Measurements from ENCODE around the gene SPRY2. TPM values are rescaled to one million over a fixed set of nuclear protein-coding genes. Genes with fewer than 3 reads are reported as not detected.
A peak's percentile ranks its signal among the peaks of the same experiment; 100 is the strongest.

The SPRY2 gene, protein sequence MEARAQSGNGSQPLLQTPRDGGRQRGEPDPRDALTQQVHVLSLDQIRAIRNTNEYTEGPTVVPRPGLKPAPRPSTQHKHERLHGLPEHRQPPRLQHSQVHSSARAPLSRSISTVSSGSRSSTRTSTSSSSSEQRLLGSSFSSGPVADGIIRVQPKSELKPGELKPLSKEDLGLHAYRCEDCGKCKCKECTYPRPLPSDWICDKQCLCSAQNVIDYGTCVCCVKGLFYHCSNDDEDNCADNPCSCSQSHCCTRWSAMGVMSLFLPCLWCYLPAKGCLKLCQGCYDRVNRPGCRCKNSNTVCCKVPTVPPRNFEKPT
- 10 to 100 TPM in 5 of 8 experiments, 1 to 10 TPM in 3; 3.3 to 30.2 (median 18.3) TPM for total RNA-seq

DNA sequence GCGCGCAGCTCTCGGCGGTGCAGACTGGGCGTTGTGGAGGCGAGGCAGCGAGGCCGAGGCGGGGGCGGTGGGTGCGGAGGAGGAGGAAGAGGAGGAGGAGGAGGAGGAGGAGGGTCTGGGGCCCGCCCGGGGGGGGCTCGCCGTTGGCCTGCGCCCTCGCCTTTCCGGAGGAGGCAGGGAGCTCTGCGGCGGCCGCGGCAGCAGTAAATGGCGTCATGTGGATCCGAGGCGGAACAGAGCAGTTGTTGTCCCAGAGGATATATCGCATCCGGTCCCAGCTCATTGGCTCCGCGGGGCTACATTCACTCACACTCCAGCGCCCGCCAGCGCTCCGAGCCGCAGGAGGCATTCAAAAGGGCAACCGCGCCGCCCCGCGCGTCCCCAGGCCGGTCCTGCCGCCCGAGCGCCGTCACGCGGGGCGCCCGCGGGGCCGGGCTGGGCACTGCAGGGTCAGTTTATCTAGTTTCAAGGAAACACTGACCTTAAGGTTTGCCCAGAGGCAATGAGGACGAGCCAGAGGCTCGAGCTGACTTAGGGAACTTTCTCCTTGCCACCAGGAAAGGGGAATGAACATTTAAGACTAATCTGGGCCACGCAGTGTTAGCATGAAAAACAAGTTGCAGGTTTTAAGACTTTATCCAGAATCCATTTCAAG lies at the start of gene SPRY2:
SPRY2 (minus strand) TSS at position 26 of the 655 bp plus-strand sequence. CDS start 3,421 bp downstream, outside the sequence.
- in situ Hi-C loops (cut with MboI; ENCODE audit: low pct_unique_long_range_greater_than_20kb in 2 of 9, low sequenced_read_pairs in 9 of 9, unreplicated experiment in 9 of 9), result no loop called here
- Histone ChIP-seq H3K4me1 (replicated peaks in 1 of 2) (peaks cover 3 to 8% of the 10 kb centered on the region in 2 donors), H3K27ac (peak within 1 kb of the TSS; percentile 90 to 91), H3K4me3 (peak within 1 kb of the TSS; percentile 63 to 98 (median 66))
- ATAC-seq (replicated peaks in 6 of 8), result peak; percentile 71 to 86 (median 80)
- 0% methylated on average over 1 to 2 of the region's 54 CpGs; no CpG with 5 or more reads in 7 of the 10 experiments for WGBS, 10 experiments

DNA sequence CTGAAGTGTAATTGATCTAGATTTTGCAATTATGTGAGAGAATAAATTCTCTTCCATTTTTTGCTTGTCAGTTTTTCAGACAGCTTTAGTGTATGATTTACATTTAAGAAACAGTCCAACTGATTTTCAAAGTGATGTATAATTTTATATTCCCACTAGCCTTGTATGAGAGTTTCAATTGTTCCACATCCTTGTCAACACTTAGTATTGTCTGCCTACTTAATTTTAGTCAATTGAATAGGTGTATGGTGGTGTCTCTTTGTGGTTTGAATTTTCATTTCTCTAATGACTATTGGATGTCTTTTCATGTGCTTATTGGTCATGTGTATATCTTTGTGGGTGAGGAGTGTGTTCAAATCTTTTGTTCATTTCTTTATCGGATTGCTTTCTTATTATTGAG lies 49.4 kb upstream of the SPRY2 start:
- ATAC-seq (replicated peaks in 6 of 8), result no peak
- Histone ChIP-seq H3K4me3 (no peak overlapping the region), H3K27ac (no peak overlapping the region), H3K4me1 (replicated peaks in 1 of 2) (no peaks in the 10 kb centered on the region)
- in situ Hi-C loops (cut with MboI; ENCODE audit: low pct_unique_long_range_greater_than_20kb in 2 of 9, low sequenced_read_pairs in 9 of 9, unreplicated experiment in 9 of 9), result no loop called here
- 0 to 100% (median 83%) methylated on average over 1 of the region's 1 CpG; no CpG with 5 or more reads in 1 of the 10 experiments for WGBS, 10 experiments

DNA sequence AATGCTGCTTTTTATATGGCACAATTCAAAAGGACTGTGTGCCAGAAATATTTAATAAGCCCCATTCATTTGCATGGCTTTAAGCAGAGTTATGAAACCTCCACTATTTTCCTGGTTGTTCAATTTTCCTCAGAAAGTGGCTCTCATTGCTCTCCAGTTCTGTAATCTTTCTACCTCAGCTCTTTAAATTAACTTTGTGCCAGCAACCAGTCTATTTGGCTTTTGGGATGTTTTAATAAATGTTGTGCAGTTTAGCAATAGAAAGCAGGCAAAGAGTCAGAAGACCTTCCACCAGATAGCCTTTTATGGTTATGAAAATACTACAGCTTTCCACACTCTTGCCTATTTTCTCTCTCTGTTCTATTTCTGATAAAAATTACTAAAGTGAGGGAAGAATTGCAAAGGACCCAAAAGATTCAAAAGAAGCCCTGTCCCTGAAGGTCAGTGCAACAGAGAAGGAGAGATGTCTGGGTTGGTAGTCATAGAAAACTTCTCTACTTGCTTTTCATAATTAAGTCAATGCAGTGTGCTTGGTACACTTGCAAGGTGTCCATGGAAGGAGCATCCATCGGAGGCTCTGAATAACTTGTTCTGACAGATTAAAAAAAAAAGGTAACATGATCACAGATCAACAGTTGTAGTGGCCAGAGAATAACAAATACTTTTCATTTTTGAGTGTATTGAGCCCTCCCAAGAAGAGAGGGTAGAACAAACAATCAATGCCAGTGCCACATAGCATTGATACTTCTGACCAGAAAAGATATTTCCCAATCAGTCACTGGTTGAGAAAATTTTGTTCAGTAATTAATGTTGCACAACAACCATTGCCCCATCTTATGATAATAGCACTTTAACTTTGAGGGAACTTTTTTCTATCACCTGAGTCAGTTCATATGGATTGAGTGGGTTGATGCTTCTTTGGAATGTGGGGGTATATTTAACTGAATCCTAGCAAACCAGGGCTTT lies 48.4 kb upstream of the SPRY2 start:
- no peak for ATAC-seq (replicated peaks in 6 of 8)
- H3K4me1 ChIP-seq (replicated peaks in 1 of 2), result no peaks in the 10 kb centered on the region
- H3K4me3 ChIP-seq, result no peak overlapping the region
- in situ Hi-C loops (cut with MboI; ENCODE audit: low pct_unique_long_range_greater_than_20kb in 2 of 9, low sequenced_read_pairs in 9 of 9, unreplicated experiment in 9 of 9), result no loop called here
- H3K27ac ChIP-seq, result no peak overlapping the region
- WGBS, 10 experiments, result 43 to 100% (median 80%) methylated on average over 1 of the region's 1 CpG; no CpG with 5 or more reads in 2 of the 10 experiments

DNA sequence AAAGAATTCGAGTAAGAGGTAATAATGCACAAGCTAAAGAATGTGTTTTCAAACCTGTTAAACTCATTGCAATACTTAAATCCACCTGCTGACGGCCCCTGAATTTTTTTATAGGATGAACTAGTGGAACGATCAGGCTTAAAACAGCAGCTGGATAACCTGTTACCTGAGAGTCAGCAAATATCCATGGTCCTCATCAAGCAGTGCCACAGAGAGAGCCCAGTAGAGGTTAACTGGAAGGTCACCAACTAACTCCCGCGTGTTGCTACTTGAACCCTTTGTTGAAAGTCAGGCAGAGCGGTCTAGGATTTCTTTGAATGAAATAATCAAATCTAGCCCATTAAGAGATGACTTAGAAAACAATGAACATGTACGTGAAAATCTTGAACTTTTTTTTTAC lies 47.6 kb upstream of the SPRY2 start:
- Histone ChIP-seq H3K27ac (no peak overlapping the region), H3K4me3 (no peak overlapping the region), H3K4me1 (replicated peaks in 1 of 2) (no peaks in the 10 kb centered on the region)
- WGBS, 10 experiments, result 32 to 89% (median 77%) methylated on average over 2 to 7 of the region's 7 CpGs
- in situ Hi-C loops (cut with MboI; ENCODE audit: low pct_unique_long_range_greater_than_20kb in 2 of 9, low sequenced_read_pairs in 9 of 9, unreplicated experiment in 9 of 9), result no loop called here
- no peak for ATAC-seq (replicated peaks in 6 of 8)

DNA sequence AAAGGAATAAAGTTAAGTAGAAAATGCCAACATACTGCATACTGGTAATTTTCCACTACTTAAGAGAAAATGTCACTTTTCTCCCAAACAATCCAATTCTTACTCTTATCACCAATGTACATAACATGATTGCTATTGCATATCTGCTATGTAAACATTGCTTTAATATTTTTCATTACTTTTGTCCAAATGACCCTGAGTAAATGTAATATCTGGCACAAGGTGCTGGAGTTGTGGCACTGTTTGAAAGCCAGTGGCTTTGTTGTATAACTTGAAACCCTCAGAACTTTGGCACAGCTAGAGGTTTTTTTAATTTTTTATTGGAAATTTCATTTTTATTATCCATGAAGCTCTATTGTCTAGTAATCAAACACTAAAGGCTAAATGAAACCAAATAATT lies 45.7 kb upstream of the SPRY2 start:
- no peaks in the 10 kb centered on the region for H3K4me1 ChIP-seq (replicated peaks in 1 of 2)
- no peak overlapping the region for H3K27ac ChIP-seq
- H3K4me3 ChIP-seq, result no peak overlapping the region
- ATAC-seq (replicated peaks in 6 of 8), result no peak
- in situ Hi-C loops (cut with MboI; ENCODE audit: low pct_unique_long_range_greater_than_20kb in 2 of 9, low sequenced_read_pairs in 9 of 9, unreplicated experiment in 9 of 9), result no loop called here

DNA sequence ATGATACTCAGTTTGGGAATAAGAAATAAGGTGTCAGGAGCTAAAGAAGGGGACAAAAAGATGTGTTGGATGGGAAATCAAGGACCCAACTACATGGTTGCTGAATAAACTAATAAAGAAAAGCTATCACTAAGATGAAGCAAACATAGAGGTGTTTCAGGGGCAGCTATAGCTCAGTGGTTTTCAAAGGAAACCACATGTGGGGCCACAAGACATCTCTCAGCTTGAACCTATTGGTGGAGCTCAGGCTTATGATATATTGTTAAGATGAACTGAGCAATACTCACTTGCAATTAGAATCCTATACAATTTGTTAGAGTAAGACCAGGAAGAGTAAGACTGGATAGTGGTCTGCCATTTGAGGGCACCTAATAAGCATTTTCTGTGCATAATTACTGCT lies 45.1 kb upstream of the SPRY2 start:
- ATAC-seq (replicated peaks in 6 of 8), result no peak
- Histone ChIP-seq H3K4me3 (no peak overlapping the region), H3K27ac (no peak overlapping the region), H3K4me1 (replicated peaks in 1 of 2) (no peaks in the 10 kb centered on the region)
- in situ Hi-C loops (cut with MboI; ENCODE audit: low pct_unique_long_range_greater_than_20kb in 2 of 9, low sequenced_read_pairs in 9 of 9, unreplicated experiment in 9 of 9), result no loop called here

DNA sequence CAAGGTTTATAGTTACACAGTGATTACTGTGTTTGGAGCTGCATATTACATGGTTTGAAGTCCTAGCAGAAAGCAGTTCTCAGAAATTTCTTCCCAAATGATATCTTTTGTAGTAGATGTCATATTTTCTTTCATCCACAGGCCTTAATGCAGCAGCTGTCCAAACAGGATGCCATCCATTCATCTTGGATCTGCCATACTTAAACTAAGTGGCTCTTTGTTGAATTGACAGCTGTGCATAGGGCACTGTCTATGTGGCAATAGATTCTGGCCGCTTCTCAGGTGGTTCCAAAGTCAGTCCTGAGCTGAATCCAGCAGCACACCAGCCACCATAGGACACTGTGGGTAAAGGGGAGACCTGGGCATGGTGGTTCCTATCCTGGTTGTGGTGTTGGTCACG lies 41.6 kb upstream of the SPRY2 start:
- Histone ChIP-seq H3K27ac (no peak overlapping the region), H3K4me3 (no peak overlapping the region), H3K4me1 (replicated peaks in 1 of 2) (no peaks in the 10 kb centered on the region)
- WGBS, 10 experiments, result 0 to 100% (median 100%) methylated on average over 1 of the region's 2 CpGs; no CpG with 5 or more reads in 4 of the 10 experiments
- in situ Hi-C loops (cut with MboI; ENCODE audit: low pct_unique_long_range_greater_than_20kb in 2 of 9, low sequenced_read_pairs in 9 of 9, unreplicated experiment in 9 of 9), result no loop called here
- ATAC-seq (replicated peaks in 6 of 8), result no peak

DNA sequence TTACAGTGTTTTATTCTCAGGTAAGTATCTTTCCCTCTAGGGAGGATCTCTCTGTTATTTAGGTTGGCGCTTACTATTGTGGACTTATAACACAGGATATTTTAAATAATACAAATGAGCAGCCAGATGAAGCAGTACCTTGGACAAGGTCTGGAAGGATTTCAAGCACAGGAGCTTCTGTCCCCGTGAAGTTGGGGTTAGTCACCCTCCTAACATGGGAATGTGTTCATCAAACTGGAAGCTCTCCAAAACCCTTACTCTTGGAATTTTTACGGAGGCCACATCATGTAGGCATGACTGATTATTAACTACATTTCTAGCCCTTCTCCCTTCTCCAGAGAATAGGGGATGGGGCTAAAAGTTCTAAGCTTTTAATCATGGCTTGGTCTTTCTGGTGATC lies 38.3 kb upstream of the SPRY2 start:
- in situ Hi-C loops (cut with MboI; ENCODE audit: low pct_unique_long_range_greater_than_20kb in 2 of 9, low sequenced_read_pairs in 9 of 9, unreplicated experiment in 9 of 9), result no loop called here
- 33 to 100% (median 86%) methylated on average over 1 to 3 of the region's 3 CpGs; no CpG with 5 or more reads in 1 of the 10 experiments for WGBS, 10 experiments
- H3K27ac ChIP-seq, result no peak overlapping the region
- H3K4me1 ChIP-seq (replicated peaks in 1 of 2), result no peaks in the 10 kb centered on the region
- H3K4me3 ChIP-seq, result no peak overlapping the region
- no peak for ATAC-seq (replicated peaks in 6 of 8)

DNA sequence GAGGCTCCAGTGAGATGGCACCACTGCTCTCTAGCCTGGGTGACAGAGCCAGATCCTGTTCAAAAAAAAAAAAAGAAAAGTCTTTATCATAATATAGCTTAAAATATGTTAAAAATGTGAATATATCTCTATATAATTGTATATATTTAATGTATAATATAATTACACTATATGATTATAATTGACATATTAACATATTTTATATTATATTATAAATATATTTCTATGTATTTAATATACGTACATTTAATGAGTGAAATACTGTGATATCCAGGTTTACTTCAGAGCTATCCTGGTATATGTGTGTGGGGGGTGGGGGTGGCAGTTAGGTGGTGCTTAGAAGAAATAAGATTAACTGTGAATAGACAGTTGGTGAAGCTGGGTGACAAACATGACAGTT lies 35.6 kb upstream of the SPRY2 start:
- 0 to 100% (median 60%) methylated on average over 1 of the region's 1 CpG; no CpG with 5 or more reads in 3 of the 10 experiments for WGBS, 10 experiments
- Histone ChIP-seq H3K4me1 (replicated peaks in 1 of 2) (no peaks in the 10 kb centered on the region), H3K27ac (no peak overlapping the region), H3K4me3 (no peak overlapping the region)
- in situ Hi-C loops (cut with MboI; ENCODE audit: low pct_unique_long_range_greater_than_20kb in 2 of 9, low sequenced_read_pairs in 9 of 9, unreplicated experiment in 9 of 9), result no loop called here
- ATAC-seq (replicated peaks in 6 of 8), result no peak

DNA sequence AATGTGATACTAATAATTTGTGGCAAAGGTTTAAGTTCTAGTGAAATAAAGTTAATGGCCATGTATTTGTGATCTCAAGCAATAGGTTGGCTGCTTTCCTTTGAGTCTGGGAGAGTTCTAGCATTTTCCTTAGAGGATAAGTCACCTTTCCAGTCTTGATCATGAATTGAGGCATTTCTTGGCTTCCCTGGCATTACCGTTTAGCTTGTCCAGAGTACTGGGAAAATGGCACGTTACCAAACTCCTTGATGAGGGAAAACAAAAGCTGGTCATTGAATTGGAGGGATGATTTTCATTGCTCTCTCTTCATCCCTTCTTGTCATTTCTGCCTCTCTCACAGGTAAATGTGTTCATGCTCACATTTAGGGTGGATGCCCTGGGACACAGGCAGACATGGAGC lies 34.0 kb upstream of the SPRY2 start:
- in situ Hi-C loops (cut with MboI; ENCODE audit: low pct_unique_long_range_greater_than_20kb in 2 of 9, low sequenced_read_pairs in 9 of 9, unreplicated experiment in 9 of 9), result loop anchor here in 3 of 9 experiments (25.0 kb wide), 3 partner anchors 588 to 813 kb away; no protein-coding TSS in a partner anchor
- Histone ChIP-seq H3K4me3 (no peak overlapping the region), H3K4me1 (replicated peaks in 1 of 2) (peaks cover 0 to 4% of the 10 kb centered on the region in 2 donors), H3K27ac (no peak overlapping the region)
- no peak for ATAC-seq (replicated peaks in 6 of 8)
- 0 to 95% (median 90%) methylated on average over 1 to 2 of the region's 2 CpGs; no CpG with 5 or more reads in 3 of the 10 experiments for WGBS, 10 experiments

DNA sequence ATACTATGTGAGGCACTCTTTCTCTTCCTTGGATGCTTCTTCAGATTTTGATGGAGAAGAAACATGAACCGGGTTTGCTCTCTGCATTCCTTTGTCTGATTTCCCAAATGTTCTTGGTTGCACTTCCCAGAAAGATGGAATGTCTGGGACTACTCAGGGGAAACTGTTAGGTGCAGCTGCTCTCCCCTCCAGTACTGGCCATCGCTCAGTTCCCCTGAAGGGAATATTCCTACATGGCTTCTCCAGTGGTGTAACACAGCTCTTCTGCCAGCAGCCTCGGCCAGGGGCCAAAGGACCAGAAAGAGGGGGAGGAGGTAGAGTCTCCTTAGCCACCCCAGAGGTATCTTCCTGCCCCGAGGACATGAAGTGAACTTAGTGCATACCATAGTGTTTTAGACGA lies 33.5 kb upstream of the SPRY2 start:
- in situ Hi-C loops (cut with MboI; ENCODE audit: low pct_unique_long_range_greater_than_20kb in 2 of 9, low sequenced_read_pairs in 9 of 9, unreplicated experiment in 9 of 9), result loop anchor here in 3 of 9 experiments (25.0 kb wide), 3 partner anchors 587 to 812 kb away; no protein-coding TSS in a partner anchor
- Histone ChIP-seq H3K27ac (no peak overlapping the region), H3K4me1 (replicated peaks in 1 of 2) (peaks cover 0 to 4% of the 10 kb centered on the region in 2 donors), H3K4me3 (no peak overlapping the region)
- 0 to 100% (median 65%) methylated on average over 1 to 5 of the region's 5 CpGs; no CpG with 5 or more reads in 2 of the 10 experiments for WGBS, 10 experiments
- ATAC-seq (replicated peaks in 6 of 8), result no peak

DNA sequence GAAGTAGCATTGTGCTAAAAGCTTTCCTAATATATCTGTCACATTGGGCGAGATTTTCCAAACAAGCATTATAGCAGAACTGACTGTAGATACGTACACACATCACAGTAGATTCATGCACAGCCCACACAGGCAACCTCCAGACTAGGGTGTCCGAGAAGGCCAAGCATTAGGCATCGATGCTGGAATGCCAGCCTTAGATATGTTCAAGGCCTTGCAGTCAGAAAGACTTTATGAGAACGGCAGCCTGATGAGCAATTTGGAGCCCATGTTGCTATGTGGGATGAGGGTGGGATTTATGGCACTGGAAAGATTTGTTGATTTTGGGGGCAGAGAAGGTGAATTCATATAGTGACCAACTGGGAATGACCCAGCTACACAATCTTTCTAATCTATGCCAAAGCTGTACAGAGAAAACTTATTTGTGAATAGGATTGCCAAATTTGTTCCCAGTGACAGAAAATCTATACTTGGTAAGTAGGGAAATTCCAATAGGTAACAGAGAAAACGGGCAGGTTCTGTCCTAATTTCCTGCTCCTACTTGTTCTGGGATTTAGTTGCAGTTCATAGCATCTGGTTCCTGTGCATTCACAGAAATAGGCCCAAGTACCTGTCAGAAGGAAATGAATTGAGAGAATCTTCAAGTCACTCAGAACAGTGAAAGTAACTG lies 31.0 kb upstream of the SPRY2 start:
- no peak overlapping the region for H3K4me3 ChIP-seq
- no peak for ATAC-seq (replicated peaks in 6 of 8)
- H3K4me1 ChIP-seq (replicated peaks in 1 of 2), result peaks cover 0 to 4% of the 10 kb centered on the region in 2 donors
- 42 to 96% (median 89%) methylated on average over 2 to 4 of the region's 6 CpGs; no CpG with 5 or more reads in 3 of the 10 experiments for WGBS, 10 experiments
- in situ Hi-C loops (cut with MboI; ENCODE audit: low pct_unique_long_range_greater_than_20kb in 2 of 9, low sequenced_read_pairs in 9 of 9, unreplicated experiment in 9 of 9), result loop anchor here in 3 of 9 experiments (25.0 kb wide), 3 partner anchors 585 to 810 kb away; no protein-coding TSS in a partner anchor
- no peak overlapping the region for H3K27ac ChIP-seq

All from motor neuron (in vitro differentiated cells).